Ureter (tissue), 1 donor: ENCODE measurements around the gene APOL4. TPM values are rescaled to one million over a fixed set of nuclear protein-coding genes. Genes with fewer than 3 reads are reported as not detected.

Experiments
- DNase-seq: peaks from one replicate; pipeline ENCODE4 v3.0.0-alpha.2; 2020; ENCODE audit warnings: low spot score
- total RNA-seq: library from RNA; stranded (reverse); gene quantifications from one replicate; pipeline ENCODE4 v1.2.4, GENCODE V29; 2023
- donor health status: DM: yes; HTN: yes; CAD: no.

APOL4 gene
- total RNA-seq: 34.4 TPM

- peak; percentile 87 for DNase-seq
Measured at GRCh38 chr22:36201630-36202319, at the start of gene APOL4. TSS of gene APOL4 (minus strand) at chr22:36201809. CDS start at chr22:36201734, 75 bp downstream.

GRCh38 chr22:36250292-36250960 lies 48.8 kb upstream of the APOL4 start:
- peak; percentile 77 for DNase-seq

- DNase-seq: no peak
Measured at GRCh38 chr22:36249160-36249559, 47.6 kb upstream of the APOL4 start.

- peak; percentile 12 for DNase-seq
Measured at GRCh38 chr22:36247955-36248354, 46.3 kb upstream of the APOL4 start.

- peak; percentile 36 for DNase-seq
Measured at GRCh38 chr22:36246718-36247117, 45.1 kb upstream of the APOL4 start.

- DNase-seq: peak; percentile 9
Measured at GRCh38 chr22:36245805-36246356, 44.3 kb upstream of the APOL4 start.

- DNase-seq: peak; percentile 41
Measured at GRCh38 chr22:36244522-36245391, 43.1 kb upstream of the APOL4 start.

GRCh38 chr22:36243986-36244385 lies 42.4 kb upstream of the APOL4 start:
- DNase-seq: no peak

GRCh38 chr22:36239401-36240171 lies 38.0 kb upstream of the APOL4 start, which contains the start of gene APOL2:
TSS of gene APOL2 (minus strand) at chr22:36239527. CDS start at chr22:36233162, 6,365 bp downstream.
- DNase-seq: peak; percentile 91

GRCh38 chr22:36239150-36239400 lies 37.5 kb upstream of the APOL4 start:
- no peak for DNase-seq

- DNase-seq: peak; percentile 49
Measured at GRCh38 chr22:36238373-36239149, 37.0 kb upstream of the APOL4 start.

- peak; percentile 44 for DNase-seq
Measured at GRCh38 chr22:36237462-36238372, 36.1 kb upstream of the APOL4 start.

GRCh38 chr22:36236388-36237319 lies 35.0 kb upstream of the APOL4 start:
- DNase-seq: peak; percentile 39

GRCh38 chr22:36235585-36235984 lies 34.0 kb upstream of the APOL4 start:
- peak; percentile 27 for DNase-seq

GRCh38 chr22:36234919-36235318 lies 33.3 kb upstream of the APOL4 start:
- peak; percentile 38 for DNase-seq

GRCh38 chr22:36234213-36234612 lies 32.6 kb upstream of the APOL4 start:
- peak; percentile 22 for DNase-seq

GRCh38 chr22:36233796-36234195 lies 32.2 kb upstream of the APOL4 start:
- DNase-seq: no peak

- peak; percentile 38 for DNase-seq
Measured at GRCh38 chr22:36232715-36233401, 31.2 kb upstream of the APOL4 start.
